Glutamatergic neuron (in vitro differentiated cells): Measurements from ENCODE around the gene MLC1. TPM values are rescaled to one million over a fixed set of nuclear protein-coding genes. Genes with fewer than 3 reads are reported as not detected.

Experiments
- DNase-seq: peaks from one replicate; pipeline ENCODE4 v3.0.0; 2022
- H3K27ac Mint-ChIP-seq: one replicate; pipeline ENCODE4 v1.8.0; 2020; ENCODE audit warnings: mild to moderate bottlenecking, mixed read lengths, inconsistent platforms; ENCODE audit not compliant: unreplicated experiment
- H3K27me3 Mint-ChIP-seq: one replicate; pipeline ENCODE4 v1.8.0; 2020; ENCODE audit warnings: mild to moderate bottlenecking, moderate library complexity, mixed read lengths, inconsistent platforms; ENCODE audit not compliant: unreplicated experiment
- H3K36me3 Mint-ChIP-seq: one replicate; pipeline ENCODE4 v1.8.0; 2020; ENCODE audit warnings: mild to moderate bottlenecking, mixed read lengths, inconsistent platforms; ENCODE audit not compliant: unreplicated experiment
- H3K4me1 Mint-ChIP-seq: one replicate; pipeline ENCODE4 v1.8.0; 2020; ENCODE audit warnings: mild to moderate bottlenecking, low read depth, mixed read lengths, inconsistent platforms; ENCODE audit not compliant: unreplicated experiment
- H3K4me3 Mint-ChIP-seq: one replicate; pipeline ENCODE4 v1.8.0; 2020; ENCODE audit warnings: mild to moderate bottlenecking, mixed read lengths, inconsistent platforms; ENCODE audit not compliant: unreplicated experiment
- H3K9me3 Mint-ChIP-seq: one replicate; pipeline ENCODE4 v1.8.0; 2020; ENCODE audit warnings: mild to moderate bottlenecking, moderate library complexity, mixed read lengths, inconsistent platforms; ENCODE audit not compliant: unreplicated experiment
- CTCF ChIP-seq: fragments of 200-600 bp; sonication (generic); IDR thresholded peaks from one replicate; pipeline ENCODE4 v1.5.0; 2021; ENCODE audit not compliant: partially characterized antibody, unreplicated experiment
- total RNA-seq: library from RNA; stranded (reverse); fragmentation: NEBNext Ultra II Directional; extraction: Animal tissue kit (Norgen Biotek cat#: 25700); gene quantifications from one replicate; pipeline ENCODE4 v1.2.1, GENCODE V29; 2021; ENCODE audit not compliant: unreplicated experiment

Gene MLC1
- total RNA-seq, 1 donor from 2014 or later = not detected

GRCh38 chr22:50067244-50067643, 18.0 kb downstream of the MLC1 start:
- Mint-ChIP-seq H3K9me3 (no peaks in the 10 kb centered on the region), H3K4me1 (no peaks in the 10 kb centered on the region), H3K27me3 (peaks cover 2% of the 10 kb centered on the region), H3K4me3 (no peak overlapping the region), H3K27ac (no peak overlapping the region), H3K36me3 (no peaks in the 10 kb centered on the region)
- TF ChIP-seq CTCF = no peak
- no peak for DNase-seq

- Mint-ChIP-seq H3K9me3 (no peaks in the 10 kb centered on the region), H3K4me1 (peaks cover under 1% of the 10 kb centered on the region), H3K36me3 (no peaks in the 10 kb centered on the region), H3K27me3 (peaks cover 4% of the 10 kb centered on the region), H3K27ac (no peak overlapping the region), H3K4me3 (no peak overlapping the region)
- TF ChIP-seq CTCF = no peak
- no peak for DNase-seq
Observed at GRCh38 chr22:50064453-50064852, 20.8 kb downstream of the MLC1 start.

GRCh38 chr22:50063589-50064393, 21.4 kb downstream of the MLC1 start:
- no peaks in the 10 kb centered on the region for H3K9me3 Mint-ChIP-seq
- H3K36me3 Mint-ChIP-seq = no peaks in the 10 kb centered on the region
- TF ChIP-seq CTCF = no peak
- H3K27ac Mint-ChIP-seq = no peak overlapping the region
- no peak for DNase-seq
- H3K4me1 Mint-ChIP-seq = peaks cover 3% of the 10 kb centered on the region
- H3K4me3 Mint-ChIP-seq = no peak overlapping the region
- peaks cover 4% of the 10 kb centered on the region for H3K27me3 Mint-ChIP-seq

- H3K4me3 Mint-ChIP-seq = no peak overlapping the region
- H3K36me3 Mint-ChIP-seq = no peaks in the 10 kb centered on the region
- no peak overlapping the region for H3K27ac Mint-ChIP-seq
Observed at GRCh38 chr22:50062509-50063135, 22.6 kb downstream of the MLC1 start.

More at GRCh38 chr22:50062509-50063135, 22.6 kb downstream of the MLC1 start:
- peaks cover 4% of the 10 kb centered on the region for H3K27me3 Mint-ChIP-seq
- TF ChIP-seq CTCF = no peak
- no peak for DNase-seq
- no peaks in the 10 kb centered on the region for H3K9me3 Mint-ChIP-seq
- H3K4me1 Mint-ChIP-seq = peaks cover 3% of the 10 kb centered on the region
